GM18868 (cell line): ENCODE measurements around the gene FZD4.
A peak's percentile ranks its signal among the peaks of the same experiment; 100 is the strongest.
"Not testable (repeated sequence)": the region's sequence is repeated elsewhere in the genome, so short reads cannot be mapped to it uniquely, and the experiment has no call there.

Experiments used
- ATAC-seq: cut with Tn5 transposase; IDR thresholded peaks from one replicate; pipeline ENCODE4 v1.9.1; 2021; ENCODE audit warnings: mild to moderate bottlenecking, moderate library complexity; ENCODE audit not compliant: unreplicated experiment

The FZD4 gene

DNA sequence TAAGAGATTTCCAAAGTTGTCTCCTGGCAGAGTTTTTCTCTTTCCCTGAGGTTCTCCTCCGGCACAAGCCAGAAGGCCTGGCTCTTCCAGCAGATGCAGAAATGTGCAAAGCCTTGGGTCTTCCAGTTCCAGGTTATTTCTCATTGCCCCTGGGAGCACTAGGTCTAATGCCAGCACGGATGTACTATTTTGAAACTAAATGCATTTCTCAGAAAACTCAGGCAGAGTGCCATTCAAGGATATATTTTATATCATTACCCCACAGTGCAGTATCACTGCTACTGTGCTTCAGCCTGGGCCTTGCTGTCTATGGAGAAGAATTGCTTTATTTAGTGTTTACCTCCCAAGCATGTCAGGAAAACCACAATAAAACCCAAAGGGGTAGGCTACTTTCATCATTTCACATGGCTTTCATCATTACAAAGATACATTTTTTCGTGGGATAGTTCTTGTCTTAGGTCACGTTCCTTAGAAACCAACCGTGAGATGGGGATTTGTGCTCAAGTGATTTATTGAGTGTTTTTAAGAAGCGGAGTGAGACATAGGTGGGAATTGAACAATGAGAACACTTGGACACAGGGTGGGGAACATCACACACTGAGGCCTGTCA, 22.4 kb upstream of the FZD4 start:
- no peak for ATAC-seq

DNA sequence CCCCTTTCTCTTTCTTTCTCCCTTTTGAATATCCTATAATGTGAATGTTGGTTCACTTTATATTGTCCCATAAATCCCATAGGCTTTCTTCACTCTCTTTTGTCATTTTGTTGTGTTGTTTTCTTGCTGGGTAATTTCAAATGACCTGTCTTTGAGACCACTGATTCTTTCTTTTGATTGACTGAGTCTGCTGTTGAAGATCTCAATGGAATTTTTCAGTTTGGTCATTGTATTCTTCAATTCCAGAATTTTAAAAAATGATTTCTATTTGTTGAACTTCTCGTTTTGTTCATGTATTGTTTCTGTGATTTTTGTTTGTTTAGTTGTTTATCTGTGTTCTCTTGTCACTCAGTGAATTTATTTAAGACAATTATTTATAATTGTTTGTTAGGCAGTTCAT, 17.5 kb upstream of the FZD4 start:
- ATAC-seq = no peak

DNA sequence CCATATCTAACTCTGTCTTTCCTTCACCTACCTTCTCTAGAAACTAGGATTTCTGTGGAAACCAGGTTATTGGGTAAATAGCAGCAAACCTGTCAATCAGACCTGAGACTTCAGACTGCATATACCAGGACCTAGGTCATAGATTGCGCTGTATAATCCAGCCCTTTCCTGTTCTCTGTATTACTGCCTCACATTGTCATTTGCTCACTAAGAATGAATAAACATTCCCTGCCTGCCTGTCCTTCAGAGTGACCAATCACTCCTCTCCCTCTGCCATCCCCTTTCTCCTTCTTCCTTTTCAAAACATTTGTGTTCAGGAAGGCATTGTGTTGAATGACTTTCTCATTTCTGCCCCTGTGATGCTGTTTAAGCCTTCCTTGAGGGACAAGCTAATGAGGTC, 14.1 kb upstream of the FZD4 start:
- ATAC-seq = no peak

- ATAC-seq = not testable (repeated sequence)
Observed at GRCh38 chr11:86967601-86968000, 12.4 kb upstream of the FZD4 start.

GRCh38 chr11:86957976-86958646, 2.9 kb upstream of the FZD4 start:
- ATAC-seq = no peak

- no peak for ATAC-seq
Observed at GRCh38 chr11:86956905-86957195, 1.7 kb upstream of the FZD4 start.

DNA sequence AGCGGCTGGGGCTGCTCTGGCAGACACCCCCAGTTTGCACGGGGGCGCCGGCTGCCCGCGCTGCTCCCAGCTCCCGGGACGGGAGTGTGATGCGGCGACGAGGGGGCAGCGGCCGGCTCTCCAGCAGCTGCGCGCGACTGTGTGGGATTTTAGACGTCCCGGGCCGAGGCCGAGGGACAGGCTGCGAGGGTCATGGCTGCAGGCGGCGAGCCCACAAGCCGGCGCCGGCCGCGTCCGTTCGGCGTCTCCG, 159 bp downstream of the FZD4 start:
- peak; percentile 15 for ATAC-seq

DNA sequence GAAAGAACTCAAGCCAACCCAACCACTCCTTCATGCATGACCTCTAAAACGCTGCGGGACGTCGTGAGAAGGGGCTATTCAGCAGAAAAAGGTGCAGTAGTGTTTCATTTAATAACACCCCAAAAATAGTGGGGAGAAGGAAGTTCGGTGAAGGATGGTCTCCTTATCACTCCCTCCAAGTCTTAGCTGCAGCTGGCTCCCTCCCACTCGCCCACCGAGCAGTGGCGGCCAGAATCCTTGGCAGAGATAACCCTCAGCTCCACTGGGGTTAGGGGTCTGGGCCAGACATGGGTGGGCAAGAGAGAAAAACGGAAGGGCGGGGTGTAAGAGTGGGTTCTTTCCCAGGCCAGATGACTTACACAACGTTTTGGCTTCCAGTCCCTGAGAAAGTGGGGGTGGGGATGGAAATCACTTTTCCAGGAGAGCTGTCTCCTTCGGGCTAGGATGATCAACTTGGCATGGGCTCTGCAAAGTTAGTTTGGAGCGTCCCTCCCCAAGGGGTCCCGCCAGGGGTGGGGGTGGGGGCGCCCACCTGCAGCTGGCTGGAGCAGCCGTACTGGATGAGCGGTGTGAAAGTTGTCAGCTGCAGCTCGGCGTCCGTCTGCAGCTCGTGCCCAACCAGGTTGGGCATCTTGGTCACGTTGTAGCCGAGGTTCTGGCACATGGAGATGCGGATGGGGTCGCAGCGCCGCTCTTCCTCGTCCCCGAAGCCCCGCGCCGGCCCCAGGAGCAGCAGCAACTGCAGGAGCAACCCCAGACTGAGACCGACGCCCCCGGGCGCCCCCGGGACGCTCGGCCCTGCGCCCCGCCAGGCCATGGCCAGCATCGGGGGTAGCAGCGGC, 705 bp downstream of the FZD4 start:
- ATAC-seq = no peak

GRCh38 chr11:86952221-86952875, 2.8 kb downstream of the FZD4 start:
- no peak for ATAC-seq

GRCh38 chr11:86951706-86952105, 3.5 kb downstream of the FZD4 start:
- ATAC-seq = no peak

DNA sequence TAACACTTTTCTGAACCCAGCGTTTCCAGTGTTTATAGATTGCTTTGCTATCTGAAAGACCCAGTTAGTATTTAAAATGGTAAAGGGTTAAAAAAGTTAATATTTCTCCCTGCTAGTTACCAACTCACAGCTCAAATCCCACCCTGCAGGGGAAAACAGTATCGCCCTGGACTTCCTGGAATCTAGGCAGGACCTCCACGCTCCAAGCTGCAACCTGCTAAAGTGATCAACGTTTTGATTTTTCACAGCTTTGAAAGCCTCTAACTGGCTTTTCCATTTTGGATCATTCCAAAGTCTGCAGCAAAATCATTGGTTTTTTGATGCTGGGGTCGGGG, 4.6 kb downstream of the FZD4 start:
- ATAC-seq = no peak

DNA sequence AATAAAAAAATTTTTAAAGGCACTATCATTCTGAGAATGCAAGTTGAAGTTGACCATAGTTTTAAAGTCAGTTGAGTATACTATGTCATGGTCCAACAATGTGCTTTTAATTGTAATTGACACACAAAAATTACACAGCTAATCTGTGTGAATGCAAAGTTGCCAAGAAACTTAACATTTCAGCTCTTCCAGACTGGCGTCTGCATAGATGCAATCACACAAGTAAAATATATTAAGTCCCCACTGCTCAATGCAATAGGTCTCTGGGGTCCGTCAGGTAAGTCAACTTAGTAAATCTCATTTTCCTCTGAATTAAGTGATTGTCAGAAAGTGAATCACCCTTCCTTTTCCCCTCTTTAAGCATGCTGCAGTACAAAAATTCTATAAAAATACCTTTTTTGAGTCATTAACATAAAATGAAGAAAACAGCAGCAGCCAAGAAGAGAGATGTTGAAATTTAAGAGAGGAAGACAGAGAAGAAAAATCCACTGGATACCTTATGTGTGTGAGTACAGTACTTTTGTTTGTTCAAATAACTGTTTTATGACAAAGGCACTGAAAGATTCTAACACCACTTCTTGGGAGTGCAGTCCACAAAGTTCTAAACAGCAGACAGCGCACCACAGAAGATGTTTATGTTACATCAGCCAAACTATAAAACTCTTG, 5.1 kb downstream of the FZD4 start:
- ATAC-seq = no peak

GRCh38 chr11:86948733-86949132, 6.5 kb downstream of the FZD4 start:
- ATAC-seq = no peak

GRCh38 chr11:86947541-86947940, 7.7 kb downstream of the FZD4 start:
- no peak for ATAC-seq

DNA sequence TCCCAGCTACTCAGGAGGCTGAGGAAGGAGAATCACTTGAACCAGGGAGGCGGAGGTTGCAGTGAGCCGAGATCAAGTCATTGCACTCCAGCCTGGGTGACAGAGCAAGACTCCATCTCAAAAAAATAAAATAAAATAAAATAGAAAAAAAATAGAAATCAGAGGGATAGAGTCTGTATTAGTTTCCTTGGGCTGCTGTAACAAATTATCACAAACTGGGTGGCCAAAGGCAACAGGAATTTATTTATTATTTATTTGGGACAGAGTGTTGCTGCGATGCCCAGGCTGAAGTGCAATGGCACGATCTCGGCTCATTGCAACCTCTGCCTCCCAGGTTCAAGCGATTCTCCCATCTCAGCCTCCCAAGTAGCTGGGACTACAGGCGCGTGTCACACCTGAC, 11.7 kb downstream of the FZD4 start:
- ATAC-seq = not testable (repeated sequence)

- ATAC-seq = no peak
Observed at GRCh38 chr11:86941871-86942599, 13.2 kb downstream of the FZD4 start.

- ATAC-seq = no peak
Observed at GRCh38 chr11:86941077-86941870, 13.9 kb downstream of the FZD4 start.

DNA sequence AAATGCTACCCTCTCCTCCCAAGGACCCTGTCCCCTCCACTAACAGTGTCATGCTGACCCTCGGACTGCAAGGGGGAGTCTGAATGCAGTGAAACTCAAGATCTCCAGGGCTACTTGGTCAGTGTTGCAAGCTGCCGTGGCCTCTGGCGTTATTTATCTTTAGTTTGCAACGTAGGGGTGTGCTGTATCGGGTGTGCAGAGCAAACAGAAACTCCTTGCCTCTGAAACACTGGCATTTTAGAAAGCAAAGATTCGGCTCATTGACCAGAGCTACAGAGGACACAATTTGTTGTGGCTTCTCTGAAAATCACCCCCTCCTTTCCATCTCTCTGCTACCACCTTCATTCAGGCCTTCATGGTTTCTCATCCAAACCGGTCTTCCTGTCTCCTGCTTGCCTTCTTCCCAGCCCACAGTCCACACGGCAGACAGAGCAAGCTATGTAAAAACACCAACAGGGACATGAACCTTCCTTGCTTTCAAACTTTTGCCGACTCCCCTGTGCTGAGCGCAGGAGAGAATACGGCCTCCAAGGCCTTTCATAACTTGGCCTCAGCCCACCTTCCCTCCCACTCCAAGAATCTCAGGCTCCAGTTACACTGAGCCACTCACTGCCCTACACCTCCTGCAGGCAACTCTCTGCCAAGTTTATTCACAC, 14.9 kb downstream of the FZD4 start:
- no peak for ATAC-seq
